Activated effector memory CD4-positive, alpha-beta T cell treated with anti-CD3 and anti-CD28 coated beads, Interleukin-2, amount 50 U/mL, for 16 hours (primary cell): Measurements from ENCODE around the gene LGALS4.
A peak's percentile ranks its signal among the peaks of the same experiment; 100 is the strongest.
"Not testable (repeated sequence)": the region's sequence is repeated elsewhere in the genome, so short reads cannot be mapped to it uniquely, and the experiment has no call there.

Source experiments
- DNase-seq: peaks from one replicate; pipeline ENCODE4 v3.0.0-alpha.2; 2020

The LGALS4 gene

DNA sequence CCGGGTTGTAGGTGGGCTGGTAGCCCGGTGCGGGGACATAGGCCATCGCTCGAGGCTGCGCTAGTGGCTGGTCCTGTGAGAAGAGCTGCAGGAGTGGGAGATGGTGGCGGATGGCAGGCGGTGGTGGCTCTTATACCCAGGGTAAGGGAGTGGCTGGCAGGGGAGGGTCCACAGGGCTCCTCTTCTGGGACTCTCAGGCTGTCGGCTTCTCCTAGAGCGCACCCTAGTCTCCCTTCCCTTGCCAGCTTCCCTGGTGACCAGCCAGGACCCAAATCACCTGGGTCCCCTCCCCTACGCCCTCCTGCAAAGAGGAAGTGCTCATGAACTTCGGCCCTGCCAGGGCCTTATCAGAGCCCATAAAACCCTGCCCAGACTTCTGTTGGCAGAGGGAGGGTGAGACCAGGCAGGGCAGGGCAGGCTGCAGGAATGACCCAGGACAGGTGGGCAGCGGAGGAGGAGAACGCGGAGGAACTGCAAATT, at the start of gene LGALS4:
TSS of gene LGALS4 (minus strand) at position 105 of the 480 bp plus-strand sequence. CDS start at position 46, 59 bp downstream.
- no peak for DNase-seq

DNA sequence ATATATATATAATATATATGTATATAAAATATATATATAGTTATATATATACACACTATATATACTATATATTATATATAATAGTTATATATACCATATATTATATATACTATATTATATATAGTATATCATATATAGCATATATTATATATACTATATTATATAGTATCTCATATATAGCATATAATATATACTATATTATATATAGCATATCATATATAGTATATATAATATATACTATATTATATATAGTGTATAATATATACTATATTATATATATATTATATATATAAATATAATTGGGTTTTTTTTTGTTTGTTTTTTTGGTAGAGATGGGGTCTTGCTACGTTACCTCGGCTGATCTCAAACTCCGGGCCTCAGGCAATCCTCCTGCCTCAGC, 48.6 kb upstream of the LGALS4 start:
- no peak for DNase-seq

- DNase-seq: not testable (repeated sequence)
Observed at GRCh38 chr19:38859631-38860204, 47.0 kb upstream of the LGALS4 start.

DNA sequence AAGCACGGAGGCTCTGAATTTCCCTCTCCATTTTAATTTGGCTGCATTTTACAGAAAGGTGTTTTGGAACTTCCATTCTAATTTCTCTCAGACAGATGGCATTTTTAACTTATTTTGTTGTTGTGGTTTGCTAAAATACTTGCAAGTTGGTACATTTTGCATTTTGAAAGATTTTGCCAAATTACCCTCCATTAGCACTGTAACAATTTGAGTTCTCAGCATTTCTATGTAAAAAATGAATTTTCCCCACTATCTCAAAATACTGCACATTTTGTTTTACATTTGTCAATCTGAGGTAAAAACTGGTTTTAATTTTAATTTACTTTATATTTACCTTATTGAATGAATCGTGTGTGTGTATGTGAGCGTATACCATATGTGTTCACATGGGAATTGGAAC, 44.1 kb upstream of the LGALS4 start:
- no peak for DNase-seq

GRCh38 chr19:38855751-38856150, 43.0 kb upstream of the LGALS4 start:
- DNase-seq: not testable (repeated sequence)

- DNase-seq: not testable (repeated sequence)
Observed at GRCh38 chr19:38854961-38855360, 42.2 kb upstream of the LGALS4 start.

DNA sequence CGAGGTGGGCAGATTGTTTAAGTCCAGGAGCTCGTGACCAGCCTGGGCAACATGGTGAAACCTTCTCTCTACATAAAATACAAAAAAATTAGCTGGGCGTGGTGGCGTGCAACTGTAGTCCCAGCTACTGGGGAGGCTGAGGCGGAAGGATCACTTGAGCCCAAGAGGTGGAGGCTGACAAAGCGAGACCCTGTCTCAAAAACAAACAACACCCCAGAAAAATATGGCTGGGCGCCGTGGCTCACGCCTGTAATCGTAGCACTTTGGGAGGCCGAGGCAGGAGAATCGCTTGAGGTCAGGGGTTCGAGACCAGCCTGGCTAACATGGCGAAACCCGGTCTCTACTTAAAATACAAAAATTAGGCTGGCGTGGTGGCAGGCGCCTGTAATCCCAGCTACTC, 40.5 kb upstream of the LGALS4 start:
- no peak for DNase-seq

DNA sequence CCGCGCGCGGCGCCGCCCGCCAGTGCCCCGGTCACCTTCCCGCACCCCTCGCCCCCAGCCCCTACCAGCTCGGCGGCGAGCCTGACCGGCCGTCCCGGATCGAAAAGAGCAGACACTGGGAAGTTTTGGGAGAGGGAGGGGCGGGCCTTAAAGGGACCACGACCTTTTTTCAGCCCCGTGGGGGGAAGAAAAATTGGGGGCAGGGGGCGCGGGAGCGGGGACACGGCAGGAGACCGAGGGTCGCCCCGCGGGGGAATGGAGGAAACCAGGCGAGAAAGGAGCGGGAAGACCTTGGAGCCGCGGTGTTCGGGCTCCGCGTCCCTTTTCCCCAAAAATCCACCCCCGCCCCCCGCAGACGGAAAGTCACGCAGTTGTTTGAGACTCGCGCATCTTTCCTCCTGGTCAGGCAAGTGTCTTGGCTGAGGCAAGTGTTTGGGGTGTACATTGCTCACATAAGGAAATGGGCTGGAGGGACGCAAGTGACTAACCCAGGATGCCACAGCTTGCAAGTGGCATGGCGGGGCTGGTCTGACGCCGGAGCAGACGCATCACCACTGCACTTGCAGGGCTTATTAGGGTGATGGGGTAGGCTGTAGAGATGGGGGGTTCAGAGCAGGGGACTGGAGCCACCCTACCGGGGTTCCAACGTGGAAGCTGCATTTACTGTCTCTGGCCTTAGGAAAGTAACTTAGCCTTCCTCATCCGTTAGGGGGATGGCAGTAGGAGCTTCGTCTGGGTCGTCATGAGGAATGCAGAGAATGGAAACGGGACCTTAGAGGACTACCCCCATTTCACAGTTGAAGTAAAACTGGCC, 39.7 kb upstream of the LGALS4 start:
- peak; percentile 85 for DNase-seq

DNA sequence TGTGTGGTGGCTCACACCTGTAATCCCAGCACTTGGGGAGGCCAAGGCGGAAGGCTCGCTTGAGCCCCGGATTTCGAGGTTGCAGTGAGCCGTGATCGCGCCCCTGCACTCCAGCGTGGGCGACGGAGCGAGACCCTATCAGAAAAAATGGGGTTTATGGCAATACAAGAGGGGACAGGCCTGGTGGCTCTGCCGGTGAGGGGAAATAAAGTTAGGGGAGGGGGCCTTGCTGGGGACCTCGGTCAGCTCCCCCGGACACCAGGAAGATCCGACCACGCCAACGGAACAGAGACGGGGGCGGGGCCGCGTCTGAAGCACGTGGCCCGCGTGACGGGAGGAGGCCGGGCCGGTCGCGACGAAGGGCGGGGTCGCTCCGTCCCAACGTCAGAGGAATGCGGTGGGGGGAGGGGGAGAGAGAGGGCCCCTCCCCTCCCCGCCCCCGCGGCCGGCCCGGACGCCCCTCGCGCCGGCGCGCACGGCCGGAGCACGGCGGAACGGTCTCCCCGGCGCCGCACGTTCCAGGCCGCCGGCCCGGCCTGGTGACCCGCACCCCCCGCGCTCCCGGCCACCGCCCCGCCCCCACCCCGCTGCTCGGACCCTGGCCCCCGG, 39.0 kb upstream of the LGALS4 start:
- peak; percentile 96 for DNase-seq

DNA sequence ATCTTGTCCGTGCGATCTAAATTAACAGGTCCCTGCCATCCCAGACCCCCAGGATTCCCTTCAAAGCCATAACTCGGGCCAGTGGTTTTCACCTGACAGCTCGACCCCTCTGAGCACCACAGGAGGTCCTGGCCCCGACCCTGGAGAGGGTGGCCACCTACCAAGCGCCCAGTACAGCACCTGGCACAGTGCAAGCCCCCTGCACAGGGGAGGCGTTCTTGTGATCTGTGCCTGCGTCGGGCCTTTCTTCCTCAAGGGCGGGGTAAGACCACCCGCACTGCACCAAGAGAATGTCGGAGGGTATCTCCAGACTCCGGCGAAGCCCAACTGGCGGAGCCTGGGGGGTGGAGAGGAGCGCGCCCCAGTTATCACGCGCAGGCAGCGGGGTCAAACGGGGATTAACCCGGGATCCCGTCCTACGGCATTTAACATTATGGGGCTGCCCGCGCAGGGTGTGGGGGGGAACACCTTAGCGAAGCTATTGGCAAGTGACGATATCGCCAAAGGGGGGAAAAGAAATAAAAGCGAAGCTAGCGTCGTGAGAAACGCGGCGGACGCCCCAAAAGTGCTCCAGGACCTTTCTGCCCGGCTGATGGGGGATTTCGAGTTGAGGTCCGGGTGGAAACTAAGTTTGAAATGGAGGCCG, 38.4 kb upstream of the LGALS4 start:
- peak; percentile 79 for DNase-seq

DNA sequence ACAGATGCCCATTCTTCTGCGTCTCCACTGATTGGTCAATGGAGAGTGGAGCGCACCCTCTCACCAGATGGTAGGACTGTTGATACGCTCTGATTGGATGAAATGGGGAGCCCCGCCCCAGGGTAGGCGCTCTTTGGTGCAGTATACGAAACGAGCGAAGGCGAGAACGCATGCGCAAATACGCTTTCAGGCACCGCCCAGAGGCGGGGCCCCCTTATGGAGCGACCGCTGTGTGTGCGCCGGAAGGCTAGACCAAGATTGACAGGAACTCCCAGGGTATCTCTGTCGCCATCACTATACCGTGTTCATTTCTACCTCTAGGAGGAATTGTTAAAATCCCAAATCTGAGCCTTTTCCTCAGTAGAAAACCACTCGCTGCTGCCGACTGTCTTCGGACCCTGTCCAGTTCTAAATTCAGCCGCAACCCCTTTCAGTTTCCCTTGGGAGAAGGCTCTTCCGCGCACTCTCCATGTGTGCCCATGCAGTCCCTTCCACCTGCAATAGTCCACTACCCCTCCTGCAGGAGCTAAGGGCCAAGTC, 37.8 kb upstream of the LGALS4 start:
- peak; percentile 99 for DNase-seq

DNA sequence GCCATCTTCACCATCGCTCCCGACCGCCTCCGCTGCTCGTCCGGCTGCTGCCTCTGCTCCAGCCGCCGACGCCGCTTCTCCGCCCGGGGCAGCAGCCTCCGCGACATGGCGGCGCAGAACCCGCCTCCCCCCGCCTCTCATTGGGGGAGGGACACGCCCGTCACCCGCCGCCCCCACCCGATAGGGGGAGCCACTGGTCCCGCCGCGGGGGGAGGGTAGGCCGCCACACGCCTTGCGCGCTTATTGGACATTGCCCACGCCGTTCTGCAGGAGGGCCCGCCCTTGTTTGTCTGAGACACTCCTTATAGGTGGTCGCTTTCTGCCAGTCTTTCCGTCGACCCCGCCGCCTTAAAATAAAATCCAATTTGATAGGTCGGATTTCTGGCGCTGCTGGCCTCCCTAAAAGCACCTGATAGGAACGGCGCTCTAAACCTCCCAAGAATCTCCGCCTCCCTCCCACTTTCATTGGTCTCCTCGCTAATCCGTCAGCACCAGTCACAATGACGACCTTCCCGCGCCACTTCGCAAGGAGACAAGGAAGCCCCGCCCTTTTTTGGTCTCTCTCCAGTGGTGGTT, 37.2 kb upstream of the LGALS4 start, which contains the start of gene HNRNPL:
TSS of gene HNRNPL (minus strand) at position 127 of the 576 bp plus-strand sequence. CDS start at position 107, 20 bp downstream.
- peak; percentile 100 for DNase-seq

DNA sequence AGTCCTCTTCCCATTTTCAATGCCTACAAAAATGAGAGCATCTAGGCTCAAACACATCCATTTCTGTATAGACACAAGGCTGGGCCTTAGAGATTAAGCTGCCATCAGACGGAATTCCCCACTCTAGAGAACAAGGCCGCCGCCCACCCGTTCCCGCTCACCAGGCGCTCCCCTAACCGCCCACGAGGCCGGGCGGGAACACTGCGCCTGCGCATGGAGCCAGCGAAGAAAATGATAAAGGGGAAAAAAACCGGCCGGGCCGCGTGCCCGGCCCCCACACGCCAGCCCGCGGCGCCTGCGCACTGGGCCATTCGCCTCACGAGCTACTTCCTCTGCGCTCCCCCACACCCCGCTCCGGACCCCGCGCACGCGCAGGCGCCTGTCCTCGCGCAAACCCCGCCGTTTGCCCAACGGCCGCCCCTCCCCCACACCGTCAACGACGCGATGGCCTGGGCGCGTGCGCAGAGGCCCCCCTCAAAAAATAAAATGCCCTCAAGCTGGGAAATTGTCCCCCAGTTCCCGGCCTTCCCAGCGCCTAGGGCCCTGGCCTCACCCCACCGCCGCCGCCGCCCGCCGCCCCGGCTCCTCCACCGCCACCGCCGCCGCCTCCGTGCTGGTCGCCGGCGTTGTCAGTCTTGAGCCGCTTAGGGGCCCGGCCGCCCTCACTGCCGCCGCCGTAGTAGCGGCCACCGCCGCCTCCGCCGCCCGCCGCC, 36.6 kb upstream of the LGALS4 start:
- peak; percentile 99 for DNase-seq

DNA sequence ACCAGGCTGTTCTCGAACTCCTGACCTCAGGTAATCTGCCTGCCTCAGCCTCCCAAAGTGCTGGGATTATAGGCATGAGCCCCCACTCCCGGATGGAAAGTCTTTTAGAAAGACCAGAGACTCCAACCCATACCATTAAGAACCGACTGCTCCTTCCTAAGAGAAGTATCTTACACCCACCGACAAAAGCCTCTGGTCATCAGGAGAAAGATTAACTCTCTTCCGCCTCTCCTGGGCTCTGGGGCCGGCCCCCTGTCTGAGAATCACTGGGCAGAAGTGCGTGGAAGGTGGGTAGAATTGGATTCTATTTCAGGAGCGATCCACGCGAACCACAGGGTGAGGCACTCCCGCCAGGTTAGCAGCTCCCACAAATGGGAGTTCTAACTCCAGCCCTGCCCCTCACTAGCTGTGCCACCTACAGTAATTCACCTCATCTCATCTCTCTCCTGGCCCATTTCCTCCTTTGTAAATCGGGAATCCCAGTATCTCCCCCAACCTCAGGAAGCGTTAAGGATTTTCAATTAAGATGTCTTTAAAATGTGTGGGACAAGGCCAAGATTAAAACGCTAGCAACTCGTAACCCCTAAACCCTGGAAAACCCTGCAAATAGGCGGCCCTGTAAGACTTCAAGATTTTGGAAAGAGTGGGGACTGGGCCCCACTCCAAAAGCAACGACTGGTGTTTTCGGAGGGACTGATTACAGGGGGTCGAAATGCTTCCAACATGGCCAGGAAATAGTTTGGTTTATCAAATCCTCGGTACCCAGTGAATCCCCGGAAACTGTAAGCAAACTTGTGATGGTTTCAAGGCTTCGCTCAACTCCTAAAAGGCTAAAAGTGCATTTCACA, 35.8 kb upstream of the LGALS4 start:
- DNase-seq: no peak

- DNase-seq: no peak
Observed at GRCh38 chr19:38846097-38846496, 33.4 kb upstream of the LGALS4 start.

- no peak for DNase-seq
Observed at GRCh38 chr19:38845374-38846024, 32.8 kb upstream of the LGALS4 start.

GRCh38 chr19:38844093-38844686, 31.4 kb upstream of the LGALS4 start:
- no peak for DNase-seq

DNA sequence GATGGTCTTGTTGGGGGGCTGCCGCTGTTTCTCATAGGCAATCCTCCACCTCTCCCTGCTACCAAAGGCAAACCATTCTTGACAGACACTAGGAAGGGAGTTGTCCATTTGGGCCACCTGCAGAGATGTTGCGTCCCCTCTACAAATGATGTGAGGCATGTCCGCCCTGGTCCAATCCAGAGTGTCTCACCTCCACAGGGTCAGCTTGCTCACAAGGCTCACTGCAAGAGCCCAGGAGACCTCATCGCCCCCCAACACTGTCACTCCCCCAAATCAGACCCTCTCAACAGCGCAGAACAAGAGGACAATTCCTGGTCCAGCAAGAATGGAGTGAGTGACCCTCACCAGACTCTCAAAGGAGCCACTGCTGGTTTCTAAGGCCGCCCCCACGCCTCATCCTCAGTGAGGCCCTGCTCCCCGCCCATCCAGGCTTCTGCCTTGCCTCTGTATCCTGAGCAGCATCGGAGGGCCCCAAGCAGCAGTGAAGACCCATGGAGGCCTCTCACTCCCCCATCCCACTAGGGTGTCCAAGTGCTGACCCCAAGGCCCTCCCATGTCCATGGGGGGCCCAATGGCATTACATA, 30.5 kb upstream of the LGALS4 start:
- DNase-seq: no peak

- DNase-seq: peak; percentile 82
Observed at GRCh38 chr19:38842439-38843174, 29.9 kb upstream of the LGALS4 start.
